SU-DHL-6 (cell line): ENCODE results near the gene ZG16.
"Not testable (repeated sequence)": the region's sequence is repeated elsewhere in the genome, so short reads cannot be mapped to it uniquely, and the experiment has no call there.

Experiments
- H2AFZ ChIP-seq: fragments of 200-600 bp; sonication (generic); 2 replicates; pipeline ENCODE4 v1.6.1; 2014; ENCODE audit warnings: low read depth, mild to moderate bottlenecking, moderate library complexity, mixed read lengths, antibody characterized with exemption, low read length; ENCODE audit not compliant: severe bottlenecking
- H3F3A ChIP-seq: fragments of 200-600 bp; shearing (Covaris generic); 2 replicates; pipeline ENCODE4 v1.6.0; 2016; ENCODE audit warnings: antibody characterized with exemption, mild to moderate bottlenecking; ENCODE audit not compliant: insufficient read depth
- H3K27ac ChIP-seq: fragments of 200-600 bp; sonication (generic); 2 replicates; pipeline ENCODE4 v1.5.1; 2016; ENCODE audit warnings: low read depth, mild to moderate bottlenecking, low read length, moderate library complexity, mixed read lengths
- H3K27me3 ChIP-seq: fragments of 200-600 bp; sonication (generic), shearing (Covaris generic); 2 replicates; pipeline ENCODE4 v1.6.0; 2014; ENCODE audit warnings: mild to moderate bottlenecking, low read length
- H3K36me3 ChIP-seq: fragments of 200-600 bp; sonication (generic); 2 replicates; pipeline ENCODE4 v1.6.1; 2014; ENCODE audit warnings: mild to moderate bottlenecking, low read length, mixed read lengths
- H3K4me2 ChIP-seq: fragments of 300-600, 200-600 bp; shearing (Covaris generic), sonication (generic); 2 replicates; pipeline ENCODE4 v1.6.0; 2014; ENCODE audit warnings: low read length, low read depth, mild to moderate bottlenecking; ENCODE audit not compliant: poor library complexity, severe bottlenecking
- H3K4me3 ChIP-seq: fragments of 200-600 bp; sonication (generic); 2 replicates; pipeline ENCODE4 v1.5.1; 2014; ENCODE audit warnings: antibody characterized with exemption, low read length, mild to moderate bottlenecking, mixed read lengths; ENCODE audit not compliant: insufficient read depth, poor library complexity, severe bottlenecking
- H3K79me2 ChIP-seq: fragments of 200-600 bp; sonication (generic); 2 replicates; pipeline ENCODE4 v1.6.1; 2014; ENCODE audit warnings: mild to moderate bottlenecking, low read length, moderate library complexity; ENCODE audit not compliant: insufficient read depth
- H3K9ac ChIP-seq: fragments of 200-600 bp; sonication (generic); 2 replicates; pipeline ENCODE4 v1.7.0; 2014; ENCODE audit warnings: mild to moderate bottlenecking, low read length
- H3K9me2 ChIP-seq: fragments of 200-600 bp; sonication (generic); replicated peaks from 2 replicates; pipeline ENCODE4 v1.6.1; 2014; ENCODE audit warnings: low read length; ENCODE audit not compliant: insufficient read depth
- H3K9me3 ChIP-seq: fragments of 200-600 bp; sonication (generic); 2 replicates; pipeline ENCODE4 v1.6.1; 2014; ENCODE audit warnings: low read length, mixed read lengths; ENCODE audit not compliant: insufficient read depth
- H4K20me1 ChIP-seq: fragments of 200-600 bp; sonication (generic); 2 replicates; pipeline ENCODE4 v1.6.1; 2014; ENCODE audit warnings: low read depth, mild to moderate bottlenecking, antibody characterized with exemption, low read length, moderate library complexity, mixed read lengths
- EZH2phosphoT487 ChIP-seq: fragments of 200-600 bp; sonication (generic), shearing (Covaris generic); conservative IDR thresholded peaks from 2 replicates; pipeline ENCODE4 v1.6.1; 2018; ENCODE audit warnings: mild to moderate bottlenecking, antibody characterized with exemption, low read length, moderate library complexity, mixed read lengths
- TF ChIP-seq, protein P1 (sequence below): fragments of 200-600 bp; sonication (generic); IDR thresholded peaks from one replicate; pipeline ENCODE4 v1.5.1; 2017; ENCODE audit warnings: antibody characterized with exemption, mild to moderate bottlenecking, low read length, moderate library complexity; ENCODE audit not compliant: insufficient read depth, poor library complexity, severe bottlenecking

The ZG16 gene

GRCh38 chr16:29769507-29769906 is 8.5 kb upstream of the ZG16 start:
- no peaks in the 10 kb centered on the region for H4K20me1 ChIP-seq
- H2AFZ ChIP-seq: no peak overlapping the region
- no peak overlapping the region for H3K4me2 ChIP-seq
- no peak for TF ChIP-seq EZH2phosphoT487
- TF ChIP-seq, protein P1, sequence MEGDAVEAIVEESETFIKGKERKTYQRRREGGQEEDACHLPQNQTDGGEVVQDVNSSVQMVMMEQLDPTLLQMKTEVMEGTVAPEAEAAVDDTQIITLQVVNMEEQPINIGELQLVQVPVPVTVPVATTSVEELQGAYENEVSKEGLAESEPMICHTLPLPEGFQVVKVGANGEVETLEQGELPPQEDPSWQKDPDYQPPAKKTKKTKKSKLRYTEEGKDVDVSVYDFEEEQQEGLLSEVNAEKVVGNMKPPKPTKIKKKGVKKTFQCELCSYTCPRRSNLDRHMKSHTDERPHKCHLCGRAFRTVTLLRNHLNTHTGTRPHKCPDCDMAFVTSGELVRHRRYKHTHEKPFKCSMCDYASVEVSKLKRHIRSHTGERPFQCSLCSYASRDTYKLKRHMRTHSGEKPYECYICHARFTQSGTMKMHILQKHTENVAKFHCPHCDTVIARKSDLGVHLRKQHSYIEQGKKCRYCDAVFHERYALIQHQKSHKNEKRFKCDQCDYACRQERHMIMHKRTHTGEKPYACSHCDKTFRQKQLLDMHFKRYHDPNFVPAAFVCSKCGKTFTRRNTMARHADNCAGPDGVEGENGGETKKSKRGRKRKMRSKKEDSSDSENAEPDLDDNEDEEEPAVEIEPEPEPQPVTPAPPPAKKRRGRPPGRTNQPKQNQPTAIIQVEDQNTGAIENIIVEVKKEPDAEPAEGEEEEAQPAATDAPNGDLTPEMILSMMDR: no peak
- no peak overlapping the region for H3K27ac ChIP-seq
- H3K27me3 ChIP-seq: no peaks in the 10 kb centered on the region
- H3F3A ChIP-seq: no peaks in the 10 kb centered on the region
- no peaks in the 10 kb centered on the region for H3K36me3 ChIP-seq
- no peak overlapping the region for H3K9ac ChIP-seq
- H3K9me2 ChIP-seq: no peaks in the 10 kb centered on the region
- no peaks in the 10 kb centered on the region for H3K9me3 ChIP-seq
- H3K4me3 ChIP-seq: no peak overlapping the region
- no peaks in the 10 kb centered on the region for H3K79me2 ChIP-seq

GRCh38 chr16:29770250-29770929 is 7.7 kb upstream of the ZG16 start:
- no peak overlapping the region for H2AFZ ChIP-seq
- no peaks in the 10 kb centered on the region for H3K9me2 ChIP-seq

DNA sequence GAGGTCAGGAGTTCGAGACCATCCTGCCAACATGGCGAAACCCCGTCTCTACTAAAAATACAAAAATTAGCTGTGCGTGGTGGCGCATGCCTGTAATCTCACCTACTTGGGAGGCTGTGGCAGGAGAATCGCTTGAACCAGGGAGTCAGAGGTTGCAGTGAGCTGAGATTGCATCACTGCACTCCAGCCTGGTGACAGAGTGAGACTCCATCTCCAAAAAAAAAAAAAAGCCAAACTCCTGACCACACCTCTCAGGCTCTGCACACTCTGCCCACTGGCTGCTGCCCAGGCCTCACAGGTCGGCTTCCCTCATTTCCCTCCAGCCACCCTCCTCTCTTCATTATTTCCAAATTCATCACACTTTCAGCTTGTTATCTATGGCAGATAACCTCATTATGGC is 5.7 kb upstream of the ZG16 start:
- not testable (repeated sequence) for H4K20me1 ChIP-seq, H3K4me3 ChIP-seq, H2AFZ ChIP-seq, H3K27ac ChIP-seq, H3K9me3 ChIP-seq, H3K27me3 ChIP-seq, H3K4me2 ChIP-seq, H3F3A ChIP-seq, H3K9me2 ChIP-seq, H3K36me3 ChIP-seq, H3K79me2 ChIP-seq, H3K9ac ChIP-seq

More at GRCh38 chr16:29770250-29770929, 7.7 kb upstream of the ZG16 start:
- Histone ChIP-seq H3K79me2 (no peaks in the 10 kb centered on the region), H3K27me3 (no peaks in the 10 kb centered on the region), H3K27ac (no peak overlapping the region), H3K36me3 (no peaks in the 10 kb centered on the region), H3K4me3 (no peak overlapping the region), H3F3A (no peaks in the 10 kb centered on the region), H3K9me3 (no peaks in the 10 kb centered on the region), H3K4me2 (no peak overlapping the region), H4K20me1 (no peaks in the 10 kb centered on the region), H3K9ac (no peak overlapping the region)
- TF ChIP-seq, protein P1: no peak
- TF ChIP-seq EZH2phosphoT487: no peak

- no peaks in the 10 kb centered on the region for H3K9me2 ChIP-seq
- no peak overlapping the region for H3K4me3 ChIP-seq
- no peaks in the 10 kb centered on the region for H3K27me3 ChIP-seq
- H3F3A ChIP-seq: no peaks in the 10 kb centered on the region
- no peaks in the 10 kb centered on the region for H3K9me3 ChIP-seq
- TF ChIP-seq, protein P1: no peak
- TF ChIP-seq EZH2phosphoT487: no peak
- H3K4me2 ChIP-seq: no peak overlapping the region
- no peak overlapping the region for H3K9ac ChIP-seq
- H3K27ac ChIP-seq: no peak overlapping the region
- no peaks in the 10 kb centered on the region for H3K36me3 ChIP-seq
- H3K79me2 ChIP-seq: no peaks in the 10 kb centered on the region
- no peak overlapping the region for H2AFZ ChIP-seq
- no peaks in the 10 kb centered on the region for H4K20me1 ChIP-seq
These were observed 3.3 kb upstream of the ZG16 start for GRCh38 chr16:29774730-29775129.
